ENCODE data around the gene ACY1.

Gene ACY1

DNA sequence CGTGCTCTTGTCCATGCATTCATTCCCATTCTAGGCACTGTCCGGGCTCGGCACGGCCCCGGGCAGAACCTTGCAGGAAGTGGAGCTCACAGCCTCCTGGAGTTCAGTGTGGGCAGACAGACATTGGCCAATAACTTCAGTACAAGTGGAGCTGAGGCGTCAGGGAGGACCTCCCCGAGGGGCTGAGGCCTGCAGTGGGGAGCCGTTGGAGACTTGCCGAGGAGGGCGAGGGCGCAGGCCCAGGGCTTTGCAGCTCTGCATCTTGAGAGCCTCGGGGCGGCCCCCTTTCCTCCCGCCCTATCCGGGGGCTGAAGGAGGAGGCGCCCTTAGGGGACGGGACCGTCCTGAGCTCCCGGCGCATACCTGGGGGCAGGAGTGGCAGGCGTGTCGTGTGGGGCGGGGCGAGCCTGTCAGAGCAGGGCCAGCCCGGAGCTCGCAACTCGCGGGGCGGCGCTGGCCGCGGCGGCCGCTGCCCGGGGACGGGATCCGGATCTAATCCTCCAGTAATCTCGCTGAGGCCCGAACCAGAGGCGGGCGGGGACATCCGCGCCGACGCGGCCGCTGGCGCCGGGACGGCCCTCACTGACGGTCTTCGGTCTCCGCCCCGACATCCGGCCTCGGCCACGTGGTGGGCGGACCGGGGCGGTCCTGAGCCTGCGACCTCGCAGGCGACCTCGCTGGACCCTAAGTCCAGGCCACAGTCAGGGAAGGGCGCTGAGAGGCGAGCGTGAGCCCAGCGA is at the start of gene ACY1:
Gene ACY1, plus strand, starts transcription at position 698 of the 740 bp plus-strand sequence. CDS start 530 bp downstream, outside the sequence.
- DNase-seq (ENCODE audit: low read depth, low spot score), result peak; percentile 62

DNA sequence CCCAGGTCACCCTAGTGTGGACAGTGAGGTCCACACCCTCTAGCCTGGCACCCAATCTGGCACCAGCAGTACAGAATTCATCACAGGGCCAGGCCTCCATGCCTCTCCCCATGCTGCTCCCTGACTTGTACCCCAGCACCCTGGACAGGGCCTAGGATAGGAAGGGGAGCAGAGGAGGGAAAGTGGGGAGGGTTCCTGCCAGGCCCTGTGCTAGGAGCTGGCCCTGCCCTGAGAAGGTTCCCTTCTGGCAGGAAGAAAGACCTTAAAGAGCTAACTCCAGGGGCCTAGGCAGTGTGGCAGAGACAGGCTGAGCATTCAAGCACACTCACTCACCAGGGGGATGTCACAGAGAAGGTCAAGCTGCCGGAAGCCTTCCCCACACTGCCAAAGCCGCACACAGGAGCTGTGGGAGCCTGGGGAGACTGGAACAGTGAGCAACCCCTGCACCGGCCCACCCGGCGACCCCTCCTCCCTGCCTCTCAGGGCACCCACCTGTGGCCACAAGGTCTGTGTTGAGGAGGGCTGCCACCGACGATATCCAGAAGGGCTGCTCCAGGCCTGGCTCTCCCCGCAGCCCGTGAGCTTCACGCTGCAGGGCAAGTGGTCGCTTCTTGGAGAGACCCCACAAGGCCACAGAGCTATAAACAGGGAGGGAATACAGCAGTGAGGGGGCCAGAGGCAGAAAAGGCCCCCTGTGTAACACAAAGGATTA is 49.0 kb upstream of the ACY1 start:
- DNase-seq (ENCODE audit: low read depth, low spot score), result no peak

DNA sequence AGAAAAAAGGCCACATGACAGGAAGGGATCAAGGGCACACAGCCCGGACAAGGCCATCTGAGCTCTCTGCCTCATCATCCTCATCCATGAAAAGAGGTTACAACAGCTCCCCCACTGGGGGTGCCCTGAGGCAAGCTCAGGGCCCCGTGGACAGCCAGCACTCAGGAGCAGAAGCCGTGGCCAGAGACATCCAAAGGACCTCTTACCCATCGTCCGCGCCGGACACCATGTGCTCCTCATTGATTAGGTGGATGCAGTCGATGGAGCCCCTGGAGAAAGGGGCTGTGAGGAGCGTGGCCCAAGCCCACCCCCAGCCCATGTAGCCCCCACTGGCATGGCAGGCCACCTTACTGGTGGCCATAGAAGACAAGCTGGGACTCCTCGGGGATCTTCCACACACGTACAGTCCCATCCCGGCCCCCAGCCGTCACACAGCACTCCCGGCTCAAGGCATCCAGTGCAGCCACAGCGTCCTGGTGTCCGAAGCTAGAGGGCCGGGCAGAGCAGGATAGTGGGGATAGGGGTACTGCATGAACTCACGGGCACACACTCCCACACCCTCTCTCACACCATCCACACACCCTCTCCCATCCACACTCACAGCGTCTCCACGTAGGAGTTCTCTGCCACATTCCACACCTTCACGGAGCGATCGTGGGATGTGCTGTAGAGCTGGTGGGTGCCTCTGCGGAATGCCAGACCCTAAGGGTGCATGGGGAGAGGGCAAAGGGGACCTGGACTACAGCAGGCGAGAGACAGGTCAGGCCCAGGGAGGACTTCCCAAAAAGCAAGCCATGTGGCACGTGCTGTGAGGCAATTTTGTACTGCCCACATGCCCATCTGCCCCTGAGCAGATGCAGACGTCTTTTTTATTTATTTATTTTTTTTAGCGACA is 48.1 kb upstream of the ACY1 start:
- DNase-seq (ENCODE audit: low read depth, low spot score), result no peak

DNA sequence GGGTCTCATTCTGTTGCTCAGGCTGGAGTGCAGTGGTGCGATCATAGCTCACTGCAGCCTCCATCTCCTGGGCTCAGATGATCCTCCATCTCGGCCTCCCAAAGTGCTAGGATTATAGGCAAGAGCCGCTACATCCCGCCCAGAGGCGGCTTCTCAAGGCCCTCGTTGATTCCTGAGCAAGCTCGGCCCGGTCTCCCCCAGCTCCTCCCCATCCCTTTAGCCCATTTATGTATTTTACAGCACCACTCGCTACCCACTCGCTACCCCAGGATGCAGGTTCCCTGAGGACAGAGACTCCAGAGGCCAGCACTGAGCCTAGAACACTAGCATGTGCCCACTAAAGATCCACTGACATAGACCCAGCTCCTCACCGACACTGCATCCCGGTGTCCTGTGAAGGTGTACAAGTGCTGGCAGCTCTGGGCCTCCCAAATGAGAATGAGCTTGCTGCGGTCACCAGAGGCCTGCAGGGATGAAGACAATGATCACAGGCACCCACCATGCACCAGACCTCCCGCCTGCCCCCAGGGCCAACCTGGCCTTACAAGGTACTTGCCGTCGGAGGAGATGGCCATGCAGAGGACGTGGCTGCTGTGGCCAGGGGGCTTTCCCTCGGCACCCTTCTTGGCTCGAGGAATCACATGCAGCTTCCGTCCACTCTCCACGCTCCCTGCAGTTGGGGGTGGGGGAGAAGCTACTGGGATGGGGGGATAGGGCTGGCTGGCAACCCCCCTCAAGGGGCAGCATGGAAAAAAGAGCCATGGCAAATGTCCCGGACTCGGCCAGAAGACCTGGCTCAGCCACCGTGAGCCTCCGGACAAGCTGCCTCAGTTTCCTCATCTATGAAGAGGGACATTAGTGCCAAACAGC is 47.2 kb upstream of the ACY1 start:
- no peak for DNase-seq (ENCODE audit: low read depth, low spot score)

DNA sequence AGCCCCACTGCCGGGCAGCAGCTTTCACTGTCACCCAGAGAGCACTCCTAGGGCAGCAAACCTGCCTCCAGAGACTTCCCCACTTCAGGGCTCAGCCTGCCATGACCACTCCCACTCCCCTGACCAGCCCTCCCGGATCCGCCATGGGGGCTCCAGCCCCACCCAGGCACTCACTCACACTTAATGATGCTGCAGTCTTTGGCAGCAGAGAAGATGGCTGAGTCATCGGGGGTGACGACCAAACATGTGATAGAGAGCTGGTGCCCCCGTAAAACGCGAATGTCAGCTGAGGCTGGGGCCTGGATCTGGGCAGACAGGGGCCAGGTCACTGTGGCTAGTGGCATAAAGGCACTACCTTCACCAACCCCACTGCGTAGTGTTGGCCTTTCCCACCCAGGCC is 46.3 kb upstream of the ACY1 start:
- no peak for DNase-seq (ENCODE audit: low read depth, low spot score)

DNA sequence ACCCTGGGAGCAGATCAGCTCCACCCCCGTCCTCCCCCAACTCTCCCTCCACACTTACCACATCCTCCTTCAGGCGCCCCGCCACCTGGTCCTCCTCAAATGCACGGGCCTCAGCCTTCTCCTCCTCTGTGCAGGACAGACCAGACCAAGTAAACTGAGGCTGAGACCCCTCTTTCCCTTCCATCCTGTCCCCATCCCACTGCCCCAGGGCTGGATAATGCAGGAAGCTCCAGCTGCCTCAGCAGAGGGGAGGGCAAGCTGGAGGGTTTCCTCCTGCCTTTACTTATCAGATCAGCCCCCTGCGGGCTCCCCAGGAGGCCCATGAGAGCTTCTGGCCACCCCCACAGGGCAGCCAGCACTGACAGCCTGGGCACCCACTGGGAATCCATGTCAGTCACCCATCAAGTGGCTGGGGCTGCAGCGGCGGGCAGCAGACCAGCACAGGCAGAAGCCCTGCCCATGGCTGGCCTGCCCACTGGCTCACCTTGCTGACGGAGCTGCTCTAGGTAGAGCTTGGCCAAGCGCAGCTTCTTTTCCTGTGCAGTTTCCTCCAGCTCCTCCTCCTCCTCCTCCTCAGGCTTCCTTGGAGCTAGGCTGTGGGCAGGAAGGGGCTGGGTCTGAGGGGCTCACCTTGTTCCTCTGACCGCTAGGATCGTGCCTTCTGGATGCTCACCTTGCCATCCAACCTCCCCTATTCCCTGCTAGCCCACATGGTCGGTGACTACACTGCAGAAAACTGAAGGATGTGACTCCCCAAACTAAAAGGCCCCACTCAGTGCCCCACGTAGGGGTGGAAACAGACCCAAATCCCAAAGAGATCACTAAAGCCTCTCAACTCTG is 45.5 kb upstream of the ACY1 start:
- DNase-seq (ENCODE audit: low read depth, low spot score), result no peak

DNA sequence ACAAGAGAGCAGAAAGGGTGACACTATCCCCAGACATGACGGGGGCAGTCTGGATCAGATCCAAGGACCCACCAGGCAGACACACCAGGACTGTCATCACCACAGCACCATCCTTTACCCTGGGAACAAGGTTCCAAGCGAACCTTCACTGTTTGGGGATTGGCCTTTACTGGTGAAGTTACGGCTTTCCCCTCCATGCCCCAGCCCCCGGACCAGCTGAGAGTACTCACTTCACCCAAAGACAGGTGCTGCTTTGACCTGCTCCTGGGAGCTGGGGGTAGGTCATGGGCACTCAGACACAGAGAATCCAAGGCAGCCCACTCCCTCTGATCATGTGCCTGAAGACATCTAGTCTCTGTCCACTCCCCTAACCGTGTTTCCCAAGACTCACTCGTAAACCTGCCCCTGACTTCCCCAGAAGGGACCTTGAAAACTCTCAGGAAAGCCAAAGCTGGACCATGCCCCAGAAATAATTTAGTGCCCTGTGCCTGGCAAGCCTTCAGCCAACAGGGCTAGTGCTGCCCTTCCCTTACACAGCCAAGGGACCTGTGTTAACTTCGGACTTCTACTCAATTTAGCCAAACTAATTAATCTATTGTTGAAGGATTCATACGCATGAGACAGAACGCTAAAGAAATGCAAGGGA is 44.4 kb upstream of the ACY1 start:
- DNase-seq (ENCODE audit: low read depth, low spot score), result no peak

DNA sequence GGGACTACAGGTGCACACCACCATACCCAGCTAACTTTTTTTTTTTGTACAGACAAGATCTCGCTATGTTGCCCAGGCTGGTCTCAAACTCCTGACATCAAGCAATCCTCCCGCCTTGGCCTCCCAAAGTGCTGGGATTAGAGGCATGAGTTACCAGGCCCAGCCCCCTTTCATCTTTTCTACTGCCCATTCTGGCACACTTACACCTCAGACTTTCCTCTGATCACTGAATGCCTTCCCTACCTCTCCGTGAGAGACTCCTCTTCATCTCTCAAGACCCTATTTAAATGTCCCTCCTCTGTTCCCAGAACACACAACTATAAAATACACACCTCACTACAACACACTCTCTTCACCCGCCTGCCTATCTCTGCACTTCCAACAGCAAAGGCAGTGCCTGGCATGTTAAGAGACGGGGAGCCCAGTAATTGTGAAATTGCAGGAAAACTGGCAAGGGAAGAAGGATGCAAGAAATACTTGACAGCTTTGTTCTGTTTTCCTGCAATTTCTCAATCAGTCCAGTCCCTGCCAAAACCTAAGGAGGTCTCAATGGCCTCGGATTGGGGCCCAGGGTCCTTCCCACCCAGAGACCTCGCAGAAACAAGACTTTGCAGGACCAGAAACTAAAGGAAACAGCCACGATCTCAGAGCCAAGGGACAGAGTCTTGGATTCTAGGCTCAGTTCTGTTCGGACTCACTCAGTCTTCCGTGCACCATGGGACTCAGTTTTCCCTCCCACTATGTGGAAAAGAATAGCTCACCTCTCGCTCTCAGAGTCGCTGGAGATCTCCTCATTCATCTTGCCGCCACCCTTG is 42.5 kb upstream of the ACY1 start:
- DNase-seq (ENCODE audit: low read depth, low spot score), result no peak

DNA sequence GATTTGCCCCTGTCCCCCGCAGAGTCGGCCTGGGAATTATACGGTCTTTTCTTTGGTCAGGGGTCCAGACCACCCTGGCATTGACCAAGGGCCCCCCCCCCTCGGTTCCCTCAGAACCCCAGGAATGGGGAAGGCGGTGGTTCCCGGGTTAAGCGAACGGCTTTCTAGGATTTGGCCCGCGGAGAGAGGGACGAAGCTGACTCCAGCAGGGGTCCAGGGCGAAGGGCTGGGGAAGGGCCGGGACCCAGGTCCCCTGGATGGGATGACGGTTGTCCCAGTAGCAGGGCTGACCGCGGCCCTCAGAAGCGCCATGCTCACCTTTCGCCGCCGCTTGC is 41.9 kb upstream of the ACY1 start:
- no peak for DNase-seq (ENCODE audit: low read depth, low spot score)

DNA sequence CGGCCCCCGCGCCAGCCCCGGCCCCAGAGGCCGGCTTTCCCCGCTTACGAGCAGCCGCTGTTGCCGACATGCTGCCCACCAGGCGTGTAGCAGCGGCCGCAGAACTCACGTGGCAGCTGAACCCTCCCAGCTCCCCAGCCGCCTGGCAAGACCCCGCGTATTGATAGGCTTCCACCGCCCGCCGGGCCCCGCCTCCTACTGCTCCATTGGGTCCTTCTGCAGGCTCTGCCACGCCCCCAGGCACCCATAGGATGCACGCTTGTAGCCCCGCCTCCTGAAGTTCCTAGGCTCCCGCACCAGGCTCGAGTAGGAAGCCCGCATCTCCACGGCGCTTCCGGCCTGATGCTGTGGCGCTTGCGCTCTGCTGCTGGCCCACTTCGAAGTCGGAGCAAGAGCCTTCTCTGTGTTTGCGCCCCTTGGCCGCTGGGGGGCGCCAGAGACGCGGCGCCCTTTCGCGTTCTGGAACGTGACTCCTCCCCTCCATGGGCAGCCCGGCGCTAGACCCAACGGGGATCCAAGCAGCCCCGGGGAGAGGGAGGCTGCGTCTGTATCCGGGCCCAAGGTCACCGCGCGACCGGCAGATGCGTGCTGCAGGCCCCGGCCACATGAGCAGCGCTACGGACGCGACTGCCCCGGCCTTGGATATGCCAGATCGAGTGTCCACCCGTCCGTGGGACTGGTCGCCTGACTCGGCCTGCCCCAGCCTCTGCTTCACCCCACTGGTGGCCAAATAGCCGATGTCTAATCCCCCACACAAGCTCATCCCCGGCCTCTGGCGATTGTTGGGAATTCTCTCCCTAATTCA is 41.3 kb upstream of the ACY1 start, which contains the start of the genes PARP3 and RRP9:
Gene PARP3, plus strand, starts transcription at position 566 of the 805 bp plus-strand sequence. CDS start 993 bp downstream, outside the sequence.
Gene RRP9, minus strand, starts transcription at position 107 of the 805 bp plus-strand sequence. Its CDS starts 37 bp downstream, at position 70.
- DNase-seq (ENCODE audit: low read depth, low spot score), result peak; percentile 100

DNA sequence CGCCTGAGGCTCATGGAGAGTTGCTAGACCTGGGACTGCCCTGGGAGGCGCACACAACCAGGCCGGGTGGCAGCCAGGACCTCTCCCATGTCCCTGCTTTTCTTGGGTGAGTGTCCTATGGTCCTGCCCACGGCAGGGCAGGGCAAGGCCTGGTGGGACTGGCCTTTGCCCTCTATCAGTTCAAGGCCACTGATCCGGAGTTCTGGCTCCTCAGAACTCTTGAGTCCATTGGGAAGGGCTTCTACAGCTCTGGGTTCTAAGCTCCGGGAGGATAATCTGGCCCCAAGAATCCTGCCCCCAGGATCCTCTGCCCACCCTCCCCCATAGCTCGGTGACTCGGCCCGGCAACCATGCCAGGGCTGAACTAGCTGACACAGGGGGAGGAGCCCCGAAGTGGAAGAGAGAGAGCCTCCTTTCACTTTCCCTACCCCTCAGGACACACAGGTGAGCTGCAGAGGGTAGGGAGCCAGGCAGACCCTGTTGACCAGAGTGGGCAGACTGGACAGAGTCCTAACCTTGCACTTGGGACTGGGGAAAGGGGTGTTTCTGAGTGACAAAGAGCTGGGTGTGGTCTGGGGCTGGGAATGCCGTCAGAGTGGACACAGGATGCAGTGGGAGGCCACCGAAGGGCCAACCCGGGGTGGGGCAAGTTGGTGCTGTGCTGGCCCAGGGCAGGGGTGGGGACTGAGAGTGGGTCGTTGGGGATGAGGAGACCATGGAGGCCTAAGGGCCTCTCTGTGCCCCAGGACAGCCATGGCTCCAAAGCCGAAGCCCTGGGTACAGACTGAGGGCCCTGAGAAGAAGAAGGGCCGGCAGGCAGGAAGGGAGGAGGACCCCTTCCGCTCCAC is 40.5 kb upstream of the ACY1 start:
- no peak for DNase-seq (ENCODE audit: low read depth, low spot score)

DNA sequence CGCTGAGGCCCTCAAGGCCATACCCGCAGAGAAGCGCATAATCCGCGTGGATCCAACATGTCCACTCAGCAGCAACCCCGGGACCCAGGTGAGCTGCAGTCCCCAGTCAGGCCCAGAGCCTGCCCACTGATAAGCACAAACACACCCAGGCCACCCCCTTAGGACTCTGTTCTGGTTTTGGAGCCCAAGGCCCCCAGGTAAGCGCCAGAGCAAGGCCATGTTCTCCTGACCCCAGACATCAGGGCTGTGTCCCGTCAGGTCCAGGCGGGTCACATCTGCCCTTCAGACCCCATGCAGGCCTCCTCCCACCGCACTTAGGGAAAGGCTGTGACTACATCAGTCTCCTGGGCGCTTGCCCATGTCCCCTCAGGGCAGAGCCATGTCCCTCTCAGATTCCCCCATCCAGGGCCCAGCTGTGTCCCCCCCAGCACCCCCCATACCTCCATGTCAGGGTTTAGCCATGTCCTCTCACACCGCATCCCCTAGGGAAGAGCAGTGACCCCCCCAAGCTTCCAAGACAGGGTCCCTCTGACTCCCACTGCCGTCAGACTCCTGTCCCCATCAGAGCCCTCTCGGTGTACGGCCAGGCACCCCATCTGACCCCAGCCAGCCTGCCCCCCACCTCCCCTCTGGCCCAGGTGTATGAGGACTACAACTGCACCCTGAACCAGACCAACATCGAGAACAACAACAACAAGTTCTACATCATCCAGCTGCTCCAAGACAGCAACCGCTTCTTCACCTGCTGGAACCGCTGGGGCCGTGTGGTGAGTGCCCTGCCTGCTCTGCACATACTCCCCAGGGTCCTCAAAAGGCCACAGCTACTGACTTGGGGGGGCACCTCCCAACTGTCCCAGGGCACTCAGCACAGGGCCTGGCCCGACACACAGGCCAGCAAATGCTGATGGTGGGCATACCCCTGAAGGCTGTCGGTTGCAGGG is 39.6 kb upstream of the ACY1 start:
- no peak for DNase-seq (ENCODE audit: low read depth, low spot score)

DNA sequence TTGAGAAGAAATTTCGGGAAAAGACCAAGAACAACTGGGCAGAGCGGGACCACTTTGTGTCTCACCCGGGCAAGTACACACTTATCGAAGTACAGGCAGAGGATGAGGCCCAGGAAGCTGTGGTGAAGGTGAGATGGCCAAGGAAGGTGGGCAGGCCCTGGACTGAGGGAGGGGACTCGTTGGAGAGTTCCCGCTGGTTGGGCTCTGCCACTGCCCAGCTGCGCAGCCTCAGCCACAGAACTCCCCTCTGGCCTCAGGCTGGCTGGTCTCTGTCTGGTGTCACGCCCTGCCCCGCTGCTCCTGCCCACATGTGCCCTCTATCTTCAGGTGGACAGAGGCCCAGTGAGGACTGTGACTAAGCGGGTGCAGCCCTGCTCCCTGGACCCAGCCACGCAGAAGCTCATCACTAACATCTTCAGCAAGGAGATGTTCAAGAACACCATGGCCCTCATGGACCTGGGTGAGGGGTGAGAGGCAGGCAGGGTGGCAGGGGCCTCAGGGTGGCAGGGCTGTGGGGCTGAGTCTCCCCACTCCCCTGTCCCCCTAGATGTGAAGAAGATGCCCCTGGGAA is 38.8 kb upstream of the ACY1 start:
- no peak for DNase-seq (ENCODE audit: low read depth, low spot score)

DNA sequence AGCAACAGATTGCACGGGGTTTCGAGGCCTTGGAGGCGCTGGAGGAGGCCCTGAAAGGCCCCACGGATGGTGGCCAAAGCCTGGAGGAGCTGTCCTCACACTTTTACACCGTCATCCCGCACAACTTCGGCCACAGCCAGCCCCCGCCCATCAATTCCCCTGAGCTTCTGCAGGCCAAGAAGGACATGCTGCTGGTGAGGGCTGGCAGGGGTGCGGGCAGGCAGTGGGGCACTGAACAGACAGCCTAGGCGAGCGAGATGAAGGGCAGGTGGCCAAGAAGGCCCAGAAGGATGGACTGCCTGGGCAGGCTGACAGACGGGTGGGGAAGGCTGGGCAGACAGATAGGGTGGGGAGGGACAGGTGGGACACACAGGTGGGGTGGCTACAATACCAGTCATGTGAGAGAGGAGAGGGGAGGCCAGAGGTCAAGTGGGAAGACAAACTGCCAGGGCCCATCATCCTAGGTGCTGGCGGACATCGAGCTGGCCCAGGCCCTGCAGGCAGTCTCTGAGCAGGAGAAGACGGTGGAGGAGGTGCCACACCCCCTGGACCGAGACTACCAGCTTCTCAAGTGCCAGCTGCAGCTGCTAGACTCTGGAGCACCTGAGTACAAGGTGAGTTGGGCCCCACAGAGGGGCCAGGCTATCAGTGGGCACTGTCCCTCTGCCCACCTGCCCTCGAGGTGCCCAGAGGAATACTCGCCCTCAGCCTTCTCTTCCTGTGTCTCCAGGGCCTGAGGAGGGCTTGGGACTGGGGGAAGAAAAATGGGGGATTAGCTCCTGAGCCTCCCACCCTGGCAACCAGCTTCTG is 38.1 kb upstream of the ACY1 start:
- DNase-seq (ENCODE audit: low read depth, low spot score), result no peak
